ENCODE results near the gene RNASE1. TPM values are rescaled to one million over a fixed set of nuclear protein-coding genes. Genes with fewer than 3 reads are reported as not detected.

RNASE1 gene
- total RNA-seq, 1 experiment from 2014 or later = 6.2 TPM

DNA sequence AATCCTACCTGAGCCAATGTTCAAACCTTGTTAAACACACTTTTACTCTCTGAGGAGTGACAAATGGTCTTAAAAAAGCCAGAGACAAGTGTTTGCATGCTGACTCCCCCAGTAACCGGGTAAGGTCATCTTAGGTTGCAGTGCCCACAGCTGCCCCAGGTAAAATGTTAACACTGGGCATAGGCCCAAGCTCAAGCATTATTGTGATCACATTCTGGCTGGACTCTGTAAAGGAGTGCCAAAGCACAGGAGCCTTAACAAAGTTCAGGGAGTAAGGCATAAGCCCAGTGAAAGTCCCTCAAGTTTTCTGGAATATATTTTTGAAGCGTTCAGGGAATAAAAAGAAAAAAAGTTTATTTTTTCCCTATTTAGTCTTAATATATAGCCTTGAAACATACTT is 48.3 kb downstream of the RNASE1 start:
- POLR2A ChIA-PET = no interaction called here
- peaks cover 4% of the 10 kb centered on the region for H3K27me3 Mint-ChIP-seq (ENCODE audit: low read depth)
- H3K27ac Mint-ChIP-seq = no peak overlapping the region

DNA sequence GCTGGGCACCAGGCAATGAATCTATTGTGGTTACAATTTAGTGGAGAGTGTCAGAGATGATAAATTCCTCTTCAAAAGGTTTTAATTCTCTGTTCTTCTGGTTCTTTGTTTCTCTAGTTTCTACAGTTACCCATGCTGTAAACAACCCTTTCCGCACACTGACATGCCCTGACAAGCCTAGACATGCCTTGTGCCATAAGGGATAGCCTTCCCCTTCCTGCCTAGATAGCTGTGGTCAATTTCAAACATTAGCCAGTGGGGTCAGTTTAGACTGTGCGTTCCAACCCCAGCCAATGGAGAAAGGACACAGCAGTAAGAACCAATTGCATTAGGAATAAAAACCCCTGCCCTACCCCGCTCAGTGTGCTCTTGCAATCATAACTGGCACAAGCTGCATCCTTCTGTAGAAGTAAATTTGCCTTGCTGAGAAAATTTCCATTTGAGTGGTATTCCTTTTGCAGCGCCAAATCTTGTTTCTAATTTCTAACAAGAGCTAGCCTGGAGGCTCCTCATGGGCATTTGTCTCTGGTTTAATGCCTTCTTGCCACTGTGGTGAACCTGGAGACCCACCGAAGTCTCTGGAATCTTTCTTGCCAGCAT is 50.6 kb downstream of the RNASE1 start:
- Mint-ChIP-seq H3K27ac (peak overlapping the region; percentile 88; the same call in 1 of the 2 replicates), H3K4me3 (no peak overlapping the region), H3K36me3 (peaks cover 28% of the 10 kb centered on the region), H3K27me3 (ENCODE audit: low read depth) (peaks cover 4% of the 10 kb centered on the region), H3K4me1 (peaks cover 23% of the 10 kb centered on the region), H3K9me3 (peaks cover 27% of the 10 kb centered on the region)
- ATAC-seq (no peak), DNase-seq (ENCODE audit: low spot score) (no peak)
- ChIA-PET CTCF (no interaction called here), POLR2A (no interaction called here)
- TF ChIP-seq ZNF423 (CRISPR knock-in tag; IDR thresholded peaks at IDR 0.05) = no peak
- TF ChIP-seq, protein P1, sequence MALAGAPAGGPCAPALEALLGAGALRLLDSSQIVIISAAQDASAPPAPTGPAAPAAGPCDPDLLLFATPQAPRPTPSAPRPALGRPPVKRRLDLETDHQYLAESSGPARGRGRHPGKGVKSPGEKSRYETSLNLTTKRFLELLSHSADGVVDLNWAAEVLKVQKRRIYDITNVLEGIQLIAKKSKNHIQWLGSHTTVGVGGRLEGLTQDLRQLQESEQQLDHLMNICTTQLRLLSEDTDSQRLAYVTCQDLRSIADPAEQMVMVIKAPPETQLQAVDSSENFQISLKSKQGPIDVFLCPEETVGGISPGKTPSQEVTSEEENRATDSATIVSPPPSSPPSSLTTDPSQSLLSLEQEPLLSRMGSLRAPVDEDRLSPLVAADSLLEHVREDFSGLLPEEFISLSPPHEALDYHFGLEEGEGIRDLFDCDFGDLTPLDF (CRISPR knock-in tag; IDR thresholded peaks at IDR 0.05) = no peak
- TF ChIP-seq OVOL2 (CRISPR knock-in tag; IDR thresholded peaks at IDR 0.05; ENCODE audit: borderline replicate concordance) = no peak
- TF ChIP-seq MYBL2 (CRISPR knock-in tag; IDR thresholded peaks at IDR 0.05) = no peak
- TF ChIP-seq, protein P2, sequence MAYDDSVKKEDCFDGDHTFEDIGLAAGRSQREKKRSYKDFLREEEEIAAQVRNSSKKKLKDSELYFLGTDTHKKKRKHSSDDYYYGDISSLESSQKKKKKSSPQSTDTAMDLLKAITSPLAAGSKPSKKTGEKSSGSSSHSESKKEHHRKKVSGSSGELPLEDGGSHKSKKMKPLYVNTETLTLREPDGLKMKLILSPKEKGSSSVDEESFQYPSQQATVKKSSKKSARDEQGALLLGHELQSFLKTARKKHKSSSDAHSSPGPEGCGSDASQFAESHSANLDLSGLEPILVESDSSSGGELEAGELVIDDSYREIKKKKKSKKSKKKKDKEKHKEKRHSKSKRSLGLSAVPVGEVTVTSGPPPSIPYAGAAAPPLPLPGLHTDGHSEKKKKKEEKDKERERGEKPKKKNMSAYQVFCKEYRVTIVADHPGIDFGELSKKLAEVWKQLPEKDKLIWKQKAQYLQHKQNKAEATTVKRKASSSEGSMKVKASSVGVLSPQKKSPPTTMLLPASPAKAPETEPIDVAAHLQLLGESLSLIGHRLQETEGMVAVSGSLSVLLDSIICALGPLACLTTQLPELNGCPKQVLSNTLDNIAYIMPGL (CRISPR knock-in tag; IDR thresholded peaks at IDR 0.05) = no peak
- TF ChIP-seq, protein P3, sequence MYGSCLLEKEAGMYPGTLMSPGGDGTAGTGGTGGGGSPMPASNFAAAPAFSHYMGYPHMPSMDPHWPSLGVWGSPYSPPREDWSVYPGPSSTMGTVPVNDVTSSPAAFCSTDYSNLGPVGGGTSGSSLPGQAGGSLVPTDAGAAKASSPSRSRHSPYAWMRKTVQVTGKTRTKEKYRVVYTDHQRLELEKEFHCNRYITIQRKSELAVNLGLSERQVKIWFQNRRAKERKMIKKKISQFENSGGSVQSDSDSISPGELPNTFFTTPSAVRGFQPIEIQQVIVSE (CRISPR knock-in tag; IDR thresholded peaks at IDR 0.05; ENCODE audit: borderline replicate concordance) = no peak
- TF ChIP-seq, protein P4, sequence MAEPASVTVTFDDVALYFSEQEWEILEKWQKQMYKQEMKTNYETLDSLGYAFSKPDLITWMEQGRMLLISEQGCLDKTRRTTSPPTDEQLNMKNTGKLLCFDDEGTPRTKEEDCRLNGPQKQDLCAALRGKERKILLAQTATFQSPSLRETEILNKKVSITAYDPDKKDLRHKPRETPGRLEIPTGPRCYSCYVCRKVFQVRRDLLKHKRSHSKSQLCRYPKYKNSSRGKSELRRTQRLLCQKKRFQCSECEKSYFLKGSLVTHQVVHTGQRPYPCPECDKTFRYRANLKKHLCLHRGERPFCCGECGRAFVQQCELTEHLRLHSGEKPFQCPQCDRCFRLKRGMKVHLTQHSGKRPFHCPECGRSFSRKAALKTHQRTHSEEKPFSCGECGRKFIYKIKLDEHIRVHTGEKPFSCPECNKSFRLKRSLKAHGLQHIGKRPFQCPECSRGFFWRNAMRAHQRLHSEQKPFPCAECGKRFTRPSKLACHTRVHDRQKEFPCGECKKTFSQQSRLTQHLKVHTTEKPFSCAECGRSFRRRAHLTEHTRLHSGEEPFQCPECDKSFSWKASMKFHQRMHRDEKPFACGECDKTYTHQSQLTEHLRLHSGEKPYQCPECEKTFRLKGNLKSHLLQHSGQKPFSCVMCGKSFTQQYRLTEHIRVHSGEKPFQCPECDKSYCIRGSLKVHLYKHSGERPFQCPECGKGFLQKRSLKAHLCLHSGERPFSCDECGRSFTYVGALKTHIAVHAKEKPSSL (CRISPR knock-in tag; conservative IDR thresholded peaks at IDR 0.05) = no peak
- TF ChIP-seq NFATC4 (CRISPR knock-in tag; IDR thresholded peaks at IDR 0.05) = no peak
- TF ChIP-seq, protein P5, sequence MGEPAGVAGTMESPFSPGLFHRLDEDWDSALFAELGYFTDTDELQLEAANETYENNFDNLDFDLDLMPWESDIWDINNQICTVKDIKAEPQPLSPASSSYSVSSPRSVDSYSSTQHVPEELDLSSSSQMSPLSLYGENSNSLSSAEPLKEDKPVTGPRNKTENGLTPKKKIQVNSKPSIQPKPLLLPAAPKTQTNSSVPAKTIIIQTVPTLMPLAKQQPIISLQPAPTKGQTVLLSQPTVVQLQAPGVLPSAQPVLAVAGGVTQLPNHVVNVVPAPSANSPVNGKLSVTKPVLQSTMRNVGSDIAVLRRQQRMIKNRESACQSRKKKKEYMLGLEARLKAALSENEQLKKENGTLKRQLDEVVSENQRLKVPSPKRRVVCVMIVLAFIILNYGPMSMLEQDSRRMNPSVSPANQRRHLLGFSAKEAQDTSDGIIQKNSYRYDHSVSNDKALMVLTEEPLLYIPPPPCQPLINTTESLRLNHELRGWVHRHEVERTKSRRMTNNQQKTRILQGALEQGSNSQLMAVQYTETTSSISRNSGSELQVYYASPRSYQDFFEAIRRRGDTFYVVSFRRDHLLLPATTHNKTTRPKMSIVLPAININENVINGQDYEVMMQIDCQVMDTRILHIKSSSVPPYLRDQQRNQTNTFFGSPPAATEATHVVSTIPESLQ (CRISPR knock-in tag; IDR thresholded peaks at IDR 0.05) = no peak
- TF ChIP-seq, protein P6, sequence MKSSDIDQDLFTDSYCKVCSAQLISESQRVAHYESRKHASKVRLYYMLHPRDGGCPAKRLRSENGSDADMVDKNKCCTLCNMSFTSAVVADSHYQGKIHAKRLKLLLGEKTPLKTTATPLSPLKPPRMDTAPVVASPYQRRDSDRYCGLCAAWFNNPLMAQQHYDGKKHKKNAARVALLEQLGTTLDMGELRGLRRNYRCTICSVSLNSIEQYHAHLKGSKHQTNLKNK (CRISPR knock-in tag; IDR thresholded peaks at IDR 0.05) = no peak

More for the DNA sequence above, 48.3 kb downstream of the RNASE1 start:
- H3K36me3 Mint-ChIP-seq = peaks cover 28% of the 10 kb centered on the region
- ATAC-seq (no peak), DNase-seq (ENCODE audit: low spot score) (no peak)
- no peak for TF ChIP-seq OVOL2 (CRISPR knock-in tag; IDR thresholded peaks at IDR 0.05; ENCODE audit: borderline replicate concordance)
- TF ChIP-seq, protein P7, sequence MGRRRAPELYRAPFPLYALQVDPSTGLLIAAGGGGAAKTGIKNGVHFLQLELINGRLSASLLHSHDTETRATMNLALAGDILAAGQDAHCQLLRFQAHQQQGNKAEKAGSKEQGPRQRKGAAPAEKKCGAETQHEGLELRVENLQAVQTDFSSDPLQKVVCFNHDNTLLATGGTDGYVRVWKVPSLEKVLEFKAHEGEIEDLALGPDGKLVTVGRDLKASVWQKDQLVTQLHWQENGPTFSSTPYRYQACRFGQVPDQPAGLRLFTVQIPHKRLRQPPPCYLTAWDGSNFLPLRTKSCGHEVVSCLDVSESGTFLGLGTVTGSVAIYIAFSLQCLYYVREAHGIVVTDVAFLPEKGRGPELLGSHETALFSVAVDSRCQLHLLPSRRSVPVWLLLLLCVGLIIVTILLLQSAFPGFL (CRISPR knock-in tag; IDR thresholded peaks at IDR 0.05; ENCODE audit: borderline replicate concordance) = no peak
- no peak for TF ChIP-seq RELA (CRISPR knock-in tag; IDR thresholded peaks at IDR 0.05; ENCODE audit: borderline replicate concordance)
- TF ChIP-seq ZNF219 (CRISPR knock-in tag; IDR thresholded peaks at IDR 0.05; ENCODE audit: borderline replicate concordance) = no peak
- TF ChIP-seq ZNF121 (CRISPR knock-in tag; IDR thresholded peaks at IDR 0.05) = no peak
- no peak for TF ChIP-seq PRRX2 (CRISPR knock-in tag; IDR thresholded peaks at IDR 0.05)
- TF ChIP-seq ETV6 (CRISPR knock-in tag; IDR thresholded peaks at IDR 0.05) = no peak
- no peak for TF ChIP-seq HMGA2 (CRISPR knock-in tag; IDR thresholded peaks at IDR 0.05)
- no peak for TF ChIP-seq ESRRA (CRISPR knock-in tag; IDR thresholded peaks at IDR 0.05; ENCODE audit: borderline replicate concordance)
- TF ChIP-seq GTF2I (CRISPR knock-in tag; conservative IDR thresholded peaks at IDR 0.05) = no peak
- no peak for TF ChIP-seq CREB1 (CRISPR knock-in tag; IDR thresholded peaks at IDR 0.05)
- TF ChIP-seq, protein P8, sequence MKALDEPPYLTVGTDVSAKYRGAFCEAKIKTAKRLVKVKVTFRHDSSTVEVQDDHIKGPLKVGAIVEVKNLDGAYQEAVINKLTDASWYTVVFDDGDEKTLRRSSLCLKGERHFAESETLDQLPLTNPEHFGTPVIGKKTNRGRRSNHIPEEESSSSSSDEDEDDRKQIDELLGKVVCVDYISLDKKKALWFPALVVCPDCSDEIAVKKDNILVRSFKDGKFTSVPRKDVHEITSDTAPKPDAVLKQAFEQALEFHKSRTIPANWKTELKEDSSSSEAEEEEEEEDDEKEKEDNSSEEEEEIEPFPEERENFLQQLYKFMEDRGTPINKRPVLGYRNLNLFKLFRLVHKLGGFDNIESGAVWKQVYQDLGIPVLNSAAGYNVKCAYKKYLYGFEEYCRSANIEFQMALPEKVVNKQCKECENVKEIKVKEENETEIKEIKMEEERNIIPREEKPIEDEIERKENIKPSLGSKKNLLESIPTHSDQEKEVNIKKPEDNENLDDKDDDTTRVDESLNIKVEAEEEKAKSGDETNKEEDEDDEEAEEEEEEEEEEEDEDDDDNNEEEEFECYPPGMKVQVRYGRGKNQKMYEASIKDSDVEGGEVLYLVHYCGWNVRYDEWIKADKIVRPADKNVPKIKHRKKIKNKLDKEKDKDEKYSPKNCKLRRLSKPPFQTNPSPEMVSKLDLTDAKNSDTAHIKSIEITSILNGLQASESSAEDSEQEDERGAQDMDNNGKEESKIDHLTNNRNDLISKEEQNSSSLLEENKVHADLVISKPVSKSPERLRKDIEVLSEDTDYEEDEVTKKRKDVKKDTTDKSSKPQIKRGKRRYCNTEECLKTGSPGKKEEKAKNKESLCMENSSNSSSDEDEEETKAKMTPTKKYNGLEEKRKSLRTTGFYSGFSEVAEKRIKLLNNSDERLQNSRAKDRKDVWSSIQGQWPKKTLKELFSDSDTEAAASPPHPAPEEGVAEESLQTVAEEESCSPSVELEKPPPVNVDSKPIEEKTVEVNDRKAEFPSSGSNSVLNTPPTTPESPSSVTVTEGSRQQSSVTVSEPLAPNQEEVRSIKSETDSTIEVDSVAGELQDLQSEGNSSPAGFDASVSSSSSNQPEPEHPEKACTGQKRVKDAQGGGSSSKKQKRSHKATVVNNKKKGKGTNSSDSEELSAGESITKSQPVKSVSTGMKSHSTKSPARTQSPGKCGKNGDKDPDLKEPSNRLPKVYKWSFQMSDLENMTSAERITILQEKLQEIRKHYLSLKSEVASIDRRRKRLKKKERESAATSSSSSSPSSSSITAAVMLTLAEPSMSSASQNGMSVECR (CRISPR knock-in tag; IDR thresholded peaks at IDR 0.05; ENCODE audit: borderline replicate concordance) = no peak
- no peak for TF ChIP-seq ZNF396 (CRISPR knock-in tag; IDR thresholded peaks at IDR 0.05; ENCODE audit: borderline replicate concordance)
- TF ChIP-seq JAZF1 (CRISPR knock-in tag; IDR thresholded peaks at IDR 0.05) = no peak
- TF ChIP-seq, protein P9, sequence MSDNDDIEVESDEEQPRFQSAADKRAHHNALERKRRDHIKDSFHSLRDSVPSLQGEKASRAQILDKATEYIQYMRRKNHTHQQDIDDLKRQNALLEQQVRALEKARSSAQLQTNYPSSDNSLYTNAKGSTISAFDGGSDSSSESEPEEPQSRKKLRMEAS (CRISPR knock-in tag; IDR thresholded peaks at IDR 0.05) = no peak
- no peak for TF ChIP-seq TEAD1 (CRISPR knock-in tag; IDR thresholded peaks at IDR 0.05)
- TF ChIP-seq NFATC4 (CRISPR knock-in tag; IDR thresholded peaks at IDR 0.05) = no peak
- H3K9me3 Mint-ChIP-seq = peaks cover 27% of the 10 kb centered on the region
- CTCF ChIA-PET = no interaction called here
- no peak overlapping the region for H3K4me3 Mint-ChIP-seq
- H3K4me1 Mint-ChIP-seq = peaks cover 28% of the 10 kb centered on the region

All from WTC11 (cell line).